Measurements from ENCODE around the gene FGR. TPM values are rescaled to one million over a fixed set of nuclear protein-coding genes. Genes with fewer than 3 reads are reported as not detected.
A peak's percentile ranks its signal among the peaks of the same experiment; 100 is the strongest.

Gene FGR
- total RNA-seq, 1 experiment from 2014 or later: not detected

DNA sequence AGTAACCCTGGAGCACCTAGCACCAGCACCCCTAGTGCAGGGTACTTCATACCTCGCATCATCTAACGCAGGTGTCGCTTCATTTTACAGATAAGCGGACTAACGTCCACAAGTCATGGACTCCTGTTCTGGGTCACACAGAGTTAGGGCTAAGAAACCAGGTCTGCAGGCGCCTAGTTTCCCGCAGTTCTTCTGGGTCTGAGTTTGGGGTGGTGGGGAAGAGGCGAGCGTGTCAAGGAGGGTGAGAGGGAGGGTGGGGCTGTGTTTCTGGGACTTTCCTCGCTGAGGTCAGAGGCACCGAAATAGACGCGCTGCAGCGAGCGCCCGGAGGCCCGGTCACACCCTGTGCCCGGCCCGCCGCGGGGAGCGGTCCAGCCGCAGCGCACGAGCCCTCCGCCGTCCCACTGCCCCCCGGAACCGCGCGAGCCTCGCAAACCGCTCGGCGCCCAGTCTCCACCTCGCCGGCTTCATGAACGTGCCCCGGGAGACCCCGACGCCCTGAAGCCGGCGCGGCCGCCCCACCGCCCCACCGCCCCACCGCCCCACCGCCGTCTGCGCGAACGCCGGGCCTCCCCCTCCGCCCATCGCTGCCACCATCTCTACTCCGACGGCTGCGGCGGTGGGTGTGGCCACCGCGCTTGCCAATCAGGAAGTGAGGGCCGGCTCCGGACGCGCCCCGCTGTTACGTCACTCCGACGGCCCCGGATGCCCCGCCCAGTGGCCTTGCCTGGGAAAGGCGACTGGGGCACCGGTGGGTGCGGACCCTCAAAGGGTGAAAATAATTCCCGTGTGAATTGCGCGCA is 24.7 kb upstream of the FGR start:
- Histone ChIP-seq H3K4me3 (replicated peaks in 1 of 2; ENCODE audit: low read depth in 1 of 2, low read length in 2 of 2) (peak overlapping the region; percentile 58), H3K36me3 (ENCODE audit: control insufficient read depth in 1 of 2, insufficient read depth in 2 of 2, low read length in 2 of 2) (no peaks in the 10 kb centered on the region), H2AFZ (ENCODE audit: low read depth, low read length, poor library complexity, severe bottlenecking) (peak overlapping the region; percentile 96), H3K9me3 (ENCODE audit: control insufficient read depth in 1 of 2, insufficient read depth in 1 of 2, low read depth in 1 of 2, low read length in 2 of 2) (no peaks in the 10 kb centered on the region), H3K9ac (ENCODE audit: low read length) (peak overlapping the region; percentile 70), H3K27me3 (ENCODE audit: insufficient read depth, low read length) (no peaks in the 10 kb centered on the region), H3K27ac (ENCODE audit: low read depth, low read length) (peak overlapping the region; percentile 72), H3K79me2 (ENCODE audit: insufficient read depth, low read length) (no peaks in the 10 kb centered on the region), H3K4me1 (ENCODE audit: control insufficient read depth in 1 of 2, insufficient read depth in 2 of 2, low read length in 2 of 2) (peaks cover 21 to 62% of the 10 kb centered on the region in 2 experiments), H3K9me2 (ENCODE audit: insufficient read depth) (no peaks in the 10 kb centered on the region), H3K4me2 (ENCODE audit: low read length) (peak overlapping the region; percentile 88), H4K20me1 (ENCODE audit: insufficient read depth) (no peaks in the 10 kb centered on the region)
- peak; percentile 54 for DNase-seq (ENCODE audit: low read depth, low spot score)
- TF ChIP-seq POLR2AphosphoS5 (IDR thresholded peaks at IDR 0.05; ENCODE audit: low read depth, low read length) (peak; percentile 77), EZH2 (IDR thresholded peaks at IDR 0.05) (no peak), EGR1 (IDR thresholded peaks at IDR 0.05; ENCODE audit: low read depth) (no peak), CEBPB (IDR thresholded peaks at IDR 0.05; ENCODE audit: low read depth) (no peak), EZH2phosphoT487 (IDR thresholded peaks at IDR 0.05; ENCODE audit: borderline replicate concordance) (no peak), SRF (IDR thresholded peaks at IDR 0.05; ENCODE audit: low read depth) (no peak), SP1 (IDR thresholded peaks at IDR 0.05; ENCODE audit: low read depth) (peak; percentile 47; the same call in 1 of the 2 replicates), FOSL1 (IDR thresholded peaks at IDR 0.05; ENCODE audit: low read depth) (no peak)
- TF ChIP-seq, protein P1, sequence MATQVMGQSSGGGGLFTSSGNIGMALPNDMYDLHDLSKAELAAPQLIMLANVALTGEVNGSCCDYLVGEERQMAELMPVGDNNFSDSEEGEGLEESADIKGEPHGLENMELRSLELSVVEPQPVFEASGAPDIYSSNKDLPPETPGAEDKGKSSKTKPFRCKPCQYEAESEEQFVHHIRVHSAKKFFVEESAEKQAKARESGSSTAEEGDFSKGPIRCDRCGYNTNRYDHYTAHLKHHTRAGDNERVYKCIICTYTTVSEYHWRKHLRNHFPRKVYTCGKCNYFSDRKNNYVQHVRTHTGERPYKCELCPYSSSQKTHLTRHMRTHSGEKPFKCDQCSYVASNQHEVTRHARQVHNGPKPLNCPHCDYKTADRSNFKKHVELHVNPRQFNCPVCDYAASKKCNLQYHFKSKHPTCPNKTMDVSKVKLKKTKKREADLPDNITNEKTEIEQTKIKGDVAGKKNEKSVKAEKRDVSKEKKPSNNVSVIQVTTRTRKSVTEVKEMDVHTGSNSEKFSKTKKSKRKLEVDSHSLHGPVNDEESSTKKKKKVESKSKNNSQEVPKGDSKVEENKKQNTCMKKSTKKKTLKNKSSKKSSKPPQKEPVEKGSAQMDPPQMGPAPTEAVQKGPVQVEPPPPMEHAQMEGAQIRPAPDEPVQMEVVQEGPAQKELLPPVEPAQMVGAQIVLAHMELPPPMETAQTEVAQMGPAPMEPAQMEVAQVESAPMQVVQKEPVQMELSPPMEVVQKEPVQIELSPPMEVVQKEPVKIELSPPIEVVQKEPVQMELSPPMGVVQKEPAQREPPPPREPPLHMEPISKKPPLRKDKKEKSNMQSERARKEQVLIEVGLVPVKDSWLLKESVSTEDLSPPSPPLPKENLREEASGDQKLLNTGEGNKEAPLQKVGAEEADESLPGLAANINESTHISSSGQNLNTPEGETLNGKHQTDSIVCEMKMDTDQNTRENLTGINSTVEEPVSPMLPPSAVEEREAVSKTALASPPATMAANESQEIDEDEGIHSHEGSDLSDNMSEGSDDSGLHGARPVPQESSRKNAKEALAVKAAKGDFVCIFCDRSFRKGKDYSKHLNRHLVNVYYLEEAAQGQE (IDR thresholded peaks at IDR 0.05; ENCODE audit: low read depth): no peak
- TF ChIP-seq, protein P2, sequence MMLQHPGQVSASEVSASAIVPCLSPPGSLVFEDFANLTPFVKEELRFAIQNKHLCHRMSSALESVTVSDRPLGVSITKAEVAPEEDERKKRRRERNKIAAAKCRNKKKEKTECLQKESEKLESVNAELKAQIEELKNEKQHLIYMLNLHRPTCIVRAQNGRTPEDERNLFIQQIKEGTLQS (IDR thresholded peaks at IDR 0.05): no peak
- TF ChIP-seq, protein P3, sequence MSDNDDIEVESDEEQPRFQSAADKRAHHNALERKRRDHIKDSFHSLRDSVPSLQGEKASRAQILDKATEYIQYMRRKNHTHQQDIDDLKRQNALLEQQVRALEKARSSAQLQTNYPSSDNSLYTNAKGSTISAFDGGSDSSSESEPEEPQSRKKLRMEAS (IDR thresholded peaks at IDR 0.05): no peak
- TF ChIP-seq, protein P4, sequence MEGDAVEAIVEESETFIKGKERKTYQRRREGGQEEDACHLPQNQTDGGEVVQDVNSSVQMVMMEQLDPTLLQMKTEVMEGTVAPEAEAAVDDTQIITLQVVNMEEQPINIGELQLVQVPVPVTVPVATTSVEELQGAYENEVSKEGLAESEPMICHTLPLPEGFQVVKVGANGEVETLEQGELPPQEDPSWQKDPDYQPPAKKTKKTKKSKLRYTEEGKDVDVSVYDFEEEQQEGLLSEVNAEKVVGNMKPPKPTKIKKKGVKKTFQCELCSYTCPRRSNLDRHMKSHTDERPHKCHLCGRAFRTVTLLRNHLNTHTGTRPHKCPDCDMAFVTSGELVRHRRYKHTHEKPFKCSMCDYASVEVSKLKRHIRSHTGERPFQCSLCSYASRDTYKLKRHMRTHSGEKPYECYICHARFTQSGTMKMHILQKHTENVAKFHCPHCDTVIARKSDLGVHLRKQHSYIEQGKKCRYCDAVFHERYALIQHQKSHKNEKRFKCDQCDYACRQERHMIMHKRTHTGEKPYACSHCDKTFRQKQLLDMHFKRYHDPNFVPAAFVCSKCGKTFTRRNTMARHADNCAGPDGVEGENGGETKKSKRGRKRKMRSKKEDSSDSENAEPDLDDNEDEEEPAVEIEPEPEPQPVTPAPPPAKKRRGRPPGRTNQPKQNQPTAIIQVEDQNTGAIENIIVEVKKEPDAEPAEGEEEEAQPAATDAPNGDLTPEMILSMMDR (IDR thresholded peaks at IDR 0.05 in 2 of 3, conservative IDR thresholded peaks at IDR 0.05 in 1 of 3; ENCODE audit: borderline replicate concordance in 1 of 3, insufficient read depth in 1 of 3, low read depth in 2 of 3, low read length in 2 of 3): no peak
- CTCF ChIA-PET: interaction anchor here (0.8 to 1.5 kb wide), 2 partner anchors 53 to 103 kb away, joined by 3 read pairs; no protein-coding TSS in a partner anchor
- POLR2A ChIA-PET: no interaction called here
- TSS peak; percentile 86 for BruUV-seq (replicated peaks)
- RAD21 ChIA-PET (ENCODE audit: low non-redundant PET in 1 of 2, low total read pairs in 2 of 2, uncharacterized antibody in 2 of 2, unreplicated experiment in 2 of 2): interaction anchor here in 1 of 2 experiments (1.0 kb wide), 1 partner anchor 103 kb away, joined by 3 read pairs; no protein-coding TSS in a partner anchor
- peak; percentile 87 for ATAC-seq
- intact Hi-C loops (cut with micrococcal nuclease): loop anchor here (5.0 kb wide), 3 partner anchors 242 to 347 kb away; no protein-coding TSS in a partner anchor
